ENCODE data around the gene RTCB. TPM values are rescaled to one million over a fixed set of nuclear protein-coding genes. Genes with fewer than 3 reads are reported as not detected.
"Not testable (repeated sequence)": the region's sequence is repeated elsewhere in the genome, so short reads cannot be mapped to it uniquely, and the experiment has no call there.

The RTCB gene
- total RNA-seq, 1 donor from 2014 or later = 215 TPM

DNA sequence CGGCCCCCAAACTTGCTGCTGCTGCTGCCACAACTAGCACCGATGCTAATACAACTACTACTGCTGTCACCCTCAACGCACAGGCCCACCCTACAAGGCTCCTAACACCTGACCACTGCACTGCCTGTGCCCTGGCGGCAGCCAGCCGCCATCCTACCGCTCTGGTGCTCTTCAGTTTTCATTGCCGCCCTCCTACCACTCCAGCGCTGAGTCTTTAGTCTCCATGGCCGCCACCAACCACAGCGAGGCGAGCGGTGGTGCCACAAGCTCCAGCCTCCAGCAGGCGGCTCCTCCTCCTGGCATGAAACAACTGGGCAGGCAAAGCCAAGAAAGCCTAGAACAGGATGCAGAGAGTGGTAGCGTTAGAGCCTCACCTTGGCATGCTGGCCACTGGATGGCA is 59.4 kb downstream of the RTCB start:
- Histone ChIP-seq H3K4me1 (peaks cover 16% of the 10 kb centered on the region), H4K20me1 (ENCODE audit: low read depth) (no peaks in the 10 kb centered on the region), H2AFZ (replicated peaks) (no peak overlapping the region), H3K9me3 (ENCODE audit: low read depth) (no peaks in the 10 kb centered on the region), H3F3A (ENCODE audit: low read depth) (no peaks in the 10 kb centered on the region), H3K4me2 (no peak overlapping the region), H3K27ac (no peak overlapping the region), H3K79me2 (ENCODE audit: low read depth) (no peaks in the 10 kb centered on the region), H3K27me3 (no peaks in the 10 kb centered on the region), H3K36me3 (no peaks in the 10 kb centered on the region), H3K9ac (no peak overlapping the region), H3K4me3 (no peak overlapping the region)
- Mint-ChIP-seq H3K27me3 (ENCODE audit: insufficient read depth, low read depth) (no peaks in the 10 kb centered on the region), H3K27ac (peak overlapping the region; percentile 25), H3K9me3 (peaks cover 2% of the 10 kb centered on the region), H3K4me3 (peak overlapping the region; percentile 22), H3K36me3 (no peaks in the 10 kb centered on the region), H3K4me1 (peaks cover 24% of the 10 kb centered on the region)
- TF ChIP-seq EZH2 (IDR thresholded peaks at IDR 0.05) (no peak), CTCF (IDR thresholded peaks at IDR 0.05) (no peak), EZH2phosphoT487 (IDR thresholded peaks at IDR 0.05) (no peak)
- no peak for DNase-seq (ENCODE audit: low spot score)

DNA sequence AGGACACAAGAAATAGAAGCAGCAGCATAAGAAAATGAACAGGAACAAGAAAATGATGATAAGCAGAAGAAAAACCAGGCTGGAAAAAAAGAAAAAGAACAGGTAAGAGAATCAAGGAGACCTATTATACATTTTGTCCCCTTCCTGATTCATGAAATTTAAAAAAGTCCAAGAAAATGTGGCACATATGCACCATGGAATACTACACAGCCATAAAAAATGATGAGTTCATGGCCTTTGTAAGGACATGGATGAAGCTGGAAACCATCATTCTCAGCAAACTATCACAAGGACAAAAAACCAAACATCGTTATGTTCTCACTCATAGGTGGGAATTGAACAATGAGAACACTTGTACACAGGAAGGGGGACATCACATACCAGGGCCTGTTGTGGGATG is 60.2 kb downstream of the RTCB start:
- not testable (repeated sequence) for H3K9ac ChIP-seq; H3K9me3 ChIP-seq (ENCODE audit: low read depth); H2AFZ ChIP-seq (replicated peaks); H3F3A ChIP-seq (ENCODE audit: low read depth); H3K27me3 ChIP-seq; H3K27ac ChIP-seq; H3K79me2 ChIP-seq (ENCODE audit: low read depth); H3K36me3 ChIP-seq; H3K4me2 ChIP-seq; H3K9me3 Mint-ChIP-seq; H3K27ac Mint-ChIP-seq; H3K4me3 Mint-ChIP-seq; H3K4me3 ChIP-seq; H3K36me3 Mint-ChIP-seq; H4K20me1 ChIP-seq (ENCODE audit: low read depth); DNase-seq (ENCODE audit: low spot score); H3K27me3 Mint-ChIP-seq (ENCODE audit: insufficient read depth, low read depth)
- H3K4me1 Mint-ChIP-seq = peaks cover 21% of the 10 kb centered on the region
- peaks cover 16% of the 10 kb centered on the region for H3K4me1 ChIP-seq

DNA sequence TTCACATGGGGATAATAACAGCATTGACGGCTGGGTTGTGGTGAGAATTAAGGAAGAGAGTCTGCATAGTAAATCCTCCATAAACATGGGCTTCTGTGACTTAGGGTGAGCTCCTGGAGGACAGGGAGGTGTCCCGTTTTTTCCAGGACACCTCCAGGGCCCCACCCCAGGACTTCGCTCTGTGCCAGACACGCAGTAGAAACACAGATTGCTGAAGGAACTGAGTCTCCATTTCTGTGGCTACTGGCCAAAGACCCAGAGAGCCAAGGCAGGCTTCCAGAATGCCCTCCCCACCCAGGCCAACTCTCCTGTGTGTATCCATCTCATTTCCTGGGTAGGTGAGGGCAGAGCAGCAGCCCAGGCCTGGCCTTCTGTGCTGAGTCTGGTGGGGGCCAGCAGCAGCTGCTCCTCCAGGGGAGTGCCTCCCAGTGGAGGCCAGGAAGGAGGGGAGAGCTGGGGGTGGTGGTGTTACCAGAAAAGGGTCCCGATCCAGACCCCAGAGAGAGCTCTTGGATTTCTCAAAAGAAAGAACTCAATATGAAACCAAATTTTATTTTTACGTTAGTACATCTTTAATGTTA is 63.9 kb downstream of the RTCB start:
- Histone ChIP-seq H3K79me2 (ENCODE audit: low read depth) (no peaks in the 10 kb centered on the region), H4K20me1 (ENCODE audit: low read depth) (no peaks in the 10 kb centered on the region), H3K9me3 (ENCODE audit: low read depth) (no peaks in the 10 kb centered on the region), H2AFZ (replicated peaks) (no peak overlapping the region), H3F3A (ENCODE audit: low read depth) (no peaks in the 10 kb centered on the region), H3K4me1 (peaks cover 20% of the 10 kb centered on the region), H3K36me3 (no peaks in the 10 kb centered on the region), H3K27ac (no peak overlapping the region), H3K4me2 (no peak overlapping the region), H3K4me3 (no peak overlapping the region), H3K9ac (no peak overlapping the region), H3K27me3 (no peaks in the 10 kb centered on the region)
- Mint-ChIP-seq H3K4me1 (peaks cover 39% of the 10 kb centered on the region), H3K9me3 (peaks cover 4% of the 10 kb centered on the region), H3K36me3 (no peaks in the 10 kb centered on the region), H3K4me3 (no peak overlapping the region), H3K27me3 (ENCODE audit: insufficient read depth, low read depth) (peaks cover 2% of the 10 kb centered on the region), H3K27ac (no peak overlapping the region)
- TF ChIP-seq EZH2phosphoT487 (IDR thresholded peaks at IDR 0.05) = no peak
- no peak for TF ChIP-seq CTCF (IDR thresholded peaks at IDR 0.05)
- no peak for TF ChIP-seq EZH2 (IDR thresholded peaks at IDR 0.05)
- DNase-seq (ENCODE audit: low spot score) = no peak

DNA sequence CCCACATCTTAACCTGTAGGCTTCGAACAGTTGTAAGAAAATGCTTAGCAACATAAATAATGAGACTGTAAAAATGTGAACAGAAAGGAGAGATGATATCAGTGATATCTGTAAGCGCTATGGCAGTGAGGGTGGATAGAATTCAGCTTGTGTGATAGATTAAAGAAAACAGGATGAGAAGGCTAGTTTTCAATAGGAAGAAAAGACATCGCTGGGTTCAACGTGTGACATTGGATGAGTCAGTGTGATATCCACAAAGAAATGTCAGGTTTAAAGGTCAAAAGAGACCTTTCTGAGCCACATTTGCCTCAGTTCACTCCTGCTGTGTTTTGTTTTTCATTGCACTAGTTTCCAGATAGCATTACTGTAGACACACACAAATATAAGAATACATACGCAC is 68.1 kb downstream of the RTCB start:
- Histone ChIP-seq H3K27me3 (no peaks in the 10 kb centered on the region), H4K20me1 (ENCODE audit: low read depth) (no peaks in the 10 kb centered on the region), H3K9ac (no peak overlapping the region), H3K27ac (no peak overlapping the region), H3K4me2 (no peak overlapping the region), H3K79me2 (ENCODE audit: low read depth) (no peaks in the 10 kb centered on the region), H3F3A (ENCODE audit: low read depth) (peaks cover 9% of the 10 kb centered on the region), H3K9me3 (ENCODE audit: low read depth) (no peaks in the 10 kb centered on the region), H3K4me1 (peaks cover 32% of the 10 kb centered on the region), H3K36me3 (no peaks in the 10 kb centered on the region), H3K4me3 (no peak overlapping the region), H2AFZ (replicated peaks) (no peak overlapping the region)
- peaks cover 5% of the 10 kb centered on the region for H3K9me3 Mint-ChIP-seq
- no peaks in the 10 kb centered on the region for H3K36me3 Mint-ChIP-seq
- peaks cover 62% of the 10 kb centered on the region for H3K4me1 Mint-ChIP-seq
- no peak for TF ChIP-seq EZH2 (IDR thresholded peaks at IDR 0.05)
- TF ChIP-seq CTCF (IDR thresholded peaks at IDR 0.05) = no peak
- TF ChIP-seq EZH2phosphoT487 (IDR thresholded peaks at IDR 0.05) = no peak
- H3K4me3 Mint-ChIP-seq = no peak overlapping the region
- DNase-seq (ENCODE audit: low spot score) = no peak
- H3K27ac Mint-ChIP-seq = peak overlapping the region; percentile 48
- peaks cover 5% of the 10 kb centered on the region for H3K27me3 Mint-ChIP-seq (ENCODE audit: insufficient read depth, low read depth)

Data from neural progenitor cell (in vitro differentiated cells).